ENCODE measurements around the gene PRKAA2.

- TF ChIP-seq CTCF (IDR thresholded peaks at IDR 0.05; ENCODE audit: low read depth, low read length, poor library complexity, severe bottlenecking) (no peak), EZH2phosphoT487 (IDR thresholded peaks at IDR 0.05; ENCODE audit: borderline replicate concordance, low read length) (no peak)
Observed at GRCh38 chr1:56625819-56626440, 19.2 kb upstream of the PRKAA2 start.
